GM19099 (cell line): ENCODE results near the gene NCBP2.

Experiments
- POLR2A ChIP-seq: IDR thresholded peaks from 3 replicates; pipeline ENCODE4 v1.6.1; 2011; ENCODE audit warnings: low read depth; ENCODE audit not compliant: insufficient read length; ENCODE audit errors: extremely low read depth

NCBP2 gene

GRCh38 chr3:196927571-196928453 is 14.5 kb downstream of the NCBP2 start:
- no peak for TF ChIP-seq POLR2A

- no peak for TF ChIP-seq POLR2A
Measured at GRCh38 chr3:196920733-196921132, 21.6 kb downstream of the NCBP2 start.

- no peak for TF ChIP-seq POLR2A
Measured at GRCh38 chr3:196918968-196919367, 23.4 kb downstream of the NCBP2 start.

GRCh38 chr3:196916995-196917394 is 25.3 kb downstream of the NCBP2 start:
- TF ChIP-seq POLR2A, result no peak

- no peak for TF ChIP-seq POLR2A
Measured at GRCh38 chr3:196916221-196916620, 26.1 kb downstream of the NCBP2 start.

GRCh38 chr3:196915375-196915774 is 27.0 kb downstream of the NCBP2 start:
- TF ChIP-seq POLR2A, result no peak

- TF ChIP-seq POLR2A, result no peak
Measured at GRCh38 chr3:196914866-196915265, 27.5 kb downstream of the NCBP2 start.

- no peak for TF ChIP-seq POLR2A
Measured at GRCh38 chr3:196903740-196904139, 38.6 kb downstream of the NCBP2 start.

GRCh38 chr3:196902296-196902695 is 40.0 kb downstream of the NCBP2 start:
- no peak for TF ChIP-seq POLR2A

- no peak for TF ChIP-seq POLR2A
Measured at GRCh38 chr3:196901768-196902167, 40.6 kb downstream of the NCBP2 start.

- no peak for TF ChIP-seq POLR2A
Measured at GRCh38 chr3:196896229-196896628, 46.1 kb downstream of the NCBP2 start.

- TF ChIP-seq POLR2A, result no peak
Measured at GRCh38 chr3:196894557-196895295, 47.6 kb downstream of the NCBP2 start.

GRCh38 chr3:196889844-196890708 is 52.3 kb downstream of the NCBP2 start:
- TF ChIP-seq POLR2A, result no peak

GRCh38 chr3:196886144-196886543 is 56.2 kb downstream of the NCBP2 start:
- no peak for TF ChIP-seq POLR2A
